ENCODE results near the gene KATNB1. TPM values are rescaled to one million over a fixed set of nuclear protein-coding genes. Genes with fewer than 3 reads are reported as not detected.
A peak's percentile ranks its signal among the peaks of the same experiment; 100 is the strongest.

KATNB1 gene
- total RNA-seq, 3 donors from 2014 or later, result 15.5 to 20.9 (median 17.0) TPM

DNA sequence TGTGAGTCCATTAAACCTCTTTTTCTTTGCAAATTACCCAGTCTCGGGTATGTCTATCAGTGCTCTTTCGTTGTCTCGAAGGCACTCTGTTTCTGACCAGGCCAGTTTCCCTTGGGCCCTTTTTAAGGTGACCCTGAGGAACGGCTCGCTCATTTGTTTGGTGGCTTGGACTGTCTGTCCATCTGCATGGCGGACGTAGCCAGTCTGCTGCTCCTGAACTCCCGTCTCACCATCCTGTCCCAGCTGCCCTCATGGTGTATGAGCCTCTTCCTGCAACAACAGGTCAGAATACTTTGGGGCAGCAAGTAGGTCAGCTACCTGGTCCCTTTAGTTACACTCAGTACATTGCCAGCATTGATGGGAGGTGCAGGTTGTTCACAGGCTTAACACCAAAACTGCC lies 22.0 kb upstream of the KATNB1 start:
- H3K27me3 ChIP-seq, result no peaks in the 10 kb centered on the region
- intact Hi-C loops (cut with DNase I; ENCODE audit: low total_unique reads), result loop anchor here (1.0 kb wide), 1 partner anchor 27 kb away; no protein-coding TSS in a partner anchor
- no peak overlapping the region for H3K27ac ChIP-seq
- TF ChIP-seq CTCF (IDR thresholded peaks at IDR 0.05), result no peak
- TF ChIP-seq POLR2A (IDR thresholded peaks at IDR 0.05), result no peak
- no peak for TF ChIP-seq POLR2AphosphoS5 (IDR thresholded peaks at IDR 0.05)
- DNase-seq (ENCODE audit: low spot score in 2 of 2), result no peak
- no peaks in the 10 kb centered on the region for H3K36me3 ChIP-seq
- H3K9me3 ChIP-seq, result no peaks in the 10 kb centered on the region
- H3K4me3 ChIP-seq, result no peak overlapping the region
- no peaks in the 10 kb centered on the region for H3K4me1 ChIP-seq

- Histone ChIP-seq H3K36me3 (no peaks in the 10 kb centered on the region), H3K9me3 (no peaks in the 10 kb centered on the region), H3K27ac (no peak overlapping the region), H3K4me1 (no peaks in the 10 kb centered on the region), H3K4me3 (no peak overlapping the region), H3K27me3 (no peaks in the 10 kb centered on the region)
- DNase-seq (ENCODE audit: low spot score in 2 of 2), result no peak
- no peak for TF ChIP-seq CTCF (IDR thresholded peaks at IDR 0.05)
- no peak for TF ChIP-seq POLR2AphosphoS5 (IDR thresholded peaks at IDR 0.05)
- TF ChIP-seq POLR2A (IDR thresholded peaks at IDR 0.05), result no peak
- intact Hi-C loops (cut with DNase I; ENCODE audit: low total_unique reads), result no loop called here
These were observed 21.5 kb upstream of the KATNB1 start for GRCh38 chr16:57714047-57714446.

GRCh38 chr16:57720142-57720575 lies 15.4 kb upstream of the KATNB1 start:
- intact Hi-C loops (cut with DNase I; ENCODE audit: low total_unique reads), result no loop called here
- Histone ChIP-seq H3K27me3 (no peaks in the 10 kb centered on the region), H3K4me3 (no peak overlapping the region), H3K4me1 (no peaks in the 10 kb centered on the region), H3K9me3 (no peaks in the 10 kb centered on the region), H3K36me3 (no peaks in the 10 kb centered on the region), H3K27ac (no peak overlapping the region)
- TF ChIP-seq POLR2AphosphoS5 (IDR thresholded peaks at IDR 0.05) (no peak), CTCF (IDR thresholded peaks at IDR 0.05) (peak in 1 of 3 donors; percentile 24)
- no peak for DNase-seq (ENCODE audit: low spot score in 2 of 2)

DNA sequence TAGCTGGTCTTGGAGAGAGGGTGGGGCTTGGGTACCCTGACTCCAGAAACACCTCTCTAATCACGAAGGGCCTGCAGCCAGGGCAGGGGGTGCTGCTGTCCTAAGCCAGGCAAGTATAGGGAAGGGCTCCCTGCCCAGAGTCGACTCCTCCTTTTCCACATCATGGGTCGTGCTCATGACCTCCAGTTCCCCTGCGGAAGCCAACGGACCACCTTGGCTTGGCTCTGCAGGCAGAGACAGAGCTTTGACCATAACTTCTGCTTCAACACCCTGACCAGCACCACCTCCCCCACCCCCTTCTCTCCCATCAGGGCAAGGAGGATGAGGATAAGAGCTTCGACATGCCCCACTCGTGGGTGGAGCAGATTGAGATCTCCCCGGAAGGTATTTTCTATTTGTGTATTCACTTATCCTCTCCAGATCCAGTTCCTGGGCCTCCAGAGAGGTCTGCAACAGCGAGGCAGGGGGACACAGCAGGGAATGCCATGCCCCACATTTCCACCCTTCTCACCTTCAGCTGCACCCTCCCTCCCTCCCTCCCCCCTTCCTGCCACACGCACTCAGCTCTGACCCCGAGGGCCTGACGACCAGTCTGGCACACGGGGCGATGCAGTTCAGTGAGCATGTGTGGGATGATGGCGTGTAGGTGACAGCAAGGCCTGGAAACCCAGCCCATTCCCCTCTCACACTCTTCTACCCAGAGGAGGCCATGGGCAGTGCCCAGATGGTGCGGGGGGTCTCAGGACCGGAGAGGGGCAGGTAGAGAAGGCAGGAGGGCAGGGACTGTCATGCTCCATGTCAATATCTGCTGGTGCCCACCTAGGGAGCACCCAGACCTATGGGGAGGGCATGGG lies 14.0 kb upstream of the KATNB1 start:
- Histone ChIP-seq H3K27ac (no peak overlapping the region), H3K27me3 (no peaks in the 10 kb centered on the region), H3K4me3 (no peak overlapping the region), H3K9me3 (no peaks in the 10 kb centered on the region), H3K4me1 (no peaks in the 10 kb centered on the region), H3K36me3 (no peaks in the 10 kb centered on the region)
- intact Hi-C loops (cut with DNase I; ENCODE audit: low total_unique reads), result no loop called here
- DNase-seq (ENCODE audit: low spot score in 2 of 2), result no peak
- TF ChIP-seq CTCF (IDR thresholded peaks at IDR 0.05) (no peak), POLR2A (IDR thresholded peaks at IDR 0.05) (no peak), POLR2AphosphoS5 (IDR thresholded peaks at IDR 0.05) (no peak)

GRCh38 chr16:57722210-57722499 lies 13.4 kb upstream of the KATNB1 start:
- Histone ChIP-seq H3K27me3 (no peaks in the 10 kb centered on the region), H3K4me3 (no peak overlapping the region), H3K27ac (no peak overlapping the region), H3K36me3 (no peaks in the 10 kb centered on the region), H3K9me3 (no peaks in the 10 kb centered on the region), H3K4me1 (no peaks in the 10 kb centered on the region)
- TF ChIP-seq POLR2A (IDR thresholded peaks at IDR 0.05) (no peak), POLR2AphosphoS5 (IDR thresholded peaks at IDR 0.05) (no peak)
- intact Hi-C loops (cut with DNase I; ENCODE audit: low total_unique reads), result no loop called here
- DNase-seq (ENCODE audit: low spot score in 2 of 2), result no peak

All from breast epithelium (tissue), 4 donors.